A549 (cell line): ENCODE results near the gene CNTN5. TPM values are rescaled to one million over a fixed set of nuclear protein-coding genes. Genes with fewer than 3 reads are reported as not detected.

Experiments used
- ATAC-seq, 2 experiments: fragments of 200-7000 bp in 1 of 2; fragments of >200 bp in 1 of 2; cut with Nextera tagmentation in 1 of 2; cut with Tn5 transposase in 1 of 2; 3 replicates each; pipeline versions ENCODE4 v1.8.0 to v1.9.1; 2018 to 2020; ENCODE audit warnings: mild to moderate bottlenecking in 1 of 2, moderate library complexity in 1 of 2
- CTCF ChIA-PET: fragments of 300-600 bp; sonication (Branson Sonifier 250); formaldehyde crosslinking; extraction: SDS; loops from one replicate; lab custom pipeline; 2021; ENCODE audit warnings: antibody characterized with exemption, inconsistent platforms; lab: Yijun Ruan, JAX
- POLR2A ChIA-PET: fragments of 350-600 bp; formaldehyde crosslinking; extraction: SDS; loops from one replicate; lab custom pipeline; 2021; ENCODE audit warnings: antibody characterized with exemption, inconsistent platforms; lab: Yijun Ruan, JAX
- DNase-seq, 2 experiments: peaks; one replicate each; pipeline versions ENCODE4 v3.0.0 to v3.0.0-alpha.2; 2011 to 2016; ENCODE audit warnings: low read depth in 1 of 2, low spot score in 1 of 2
- FAIRE-seq: peaks from 2 replicates; lab custom pipeline; 2011; peaks lifted over from hg19 to GRCh38; lab: Jason Lieb, UNC
- H3K27ac ChIP-seq, 2 experiments: fragments of >200 bp; sonication (Bioruptor Twin); formaldehyde crosslinking; 3 replicates each; pipeline ENCODE4 v1.5.1; 2016 to 2017
- H3K4me1 ChIP-seq: fragments of >200 bp; sonication (Bioruptor Twin); formaldehyde crosslinking; 3 replicates; pipeline ENCODE4 v1.6.1; 2016
- H3K4me2 ChIP-seq: fragments of >200 bp; sonication (Bioruptor Twin); formaldehyde crosslinking; 3 replicates; pipeline ENCODE4 v1.6.1; 2016
- H3K4me3 ChIP-seq: fragments of >200 bp; sonication (Bioruptor Twin); formaldehyde crosslinking; 3 replicates; pipeline ENCODE4 v1.5.1; 2016
- H3K9me3 ChIP-seq: fragments of >200 bp; sonication (Bioruptor Twin); formaldehyde crosslinking; 3 replicates; pipeline ENCODE4 v1.6.1; 2016
- BHLHE40 ChIP-seq: IDR thresholded peaks from 2 replicates; pipeline ENCODE4 v1.6.1; 2012; ENCODE audit warnings: low read depth, low read length, inconsistent platforms
- CBX2 ChIP-seq: fragments of 200-600 bp; sonication (generic); IDR thresholded peaks from 2 replicates; pipeline ENCODE4 v1.6.1; 2016; ENCODE audit warnings: low read depth, mild to moderate bottlenecking, borderline replicate concordance
- CHD4 ChIP-seq: fragments of 200-600 bp; sonication (generic); IDR thresholded peaks from 2 replicates; pipeline ENCODE4 v1.6.1; 2016; ENCODE audit warnings: antibody characterized with exemption, mild to moderate bottlenecking, borderline replicate concordance
- EHF ChIP-seq: fragments of 250-450 bp; sonication (Bioruptor Pico); IDR thresholded peaks from 2 replicates; pipeline ENCODE4 v1.5.0; 2020; ENCODE audit warnings: mild to moderate bottlenecking
- EHMT2 ChIP-seq: fragments of 200-600 bp; sonication (generic); IDR thresholded peaks from 2 replicates; pipeline ENCODE4 v1.6.1; 2016; ENCODE audit warnings: antibody characterized with exemption, low read depth, mild to moderate bottlenecking, moderate library complexity
- EP300 ChIP-seq, 2 experiments: fragments of >200 bp; sonication (Bioruptor Twin); formaldehyde crosslinking; IDR thresholded peaks; 2 replicates in 1 of 2; 3 replicates in 1 of 2; pipeline ENCODE4 v1.6.1; 2016 to 2017
- ESRRA ChIP-seq: fragments of 150-350 bp; IDR thresholded peaks from 2 replicates; pipeline ENCODE4 v1.6.1; 2014; ENCODE audit warnings: mild to moderate bottlenecking, low read length, borderline replicate concordance
- FOSL2 ChIP-seq, 2 experiments: fragments of 450-650 bp in 1 of 2; fragments of >200 bp in 1 of 2; sonication (Bioruptor Twin) in 1 of 2; formaldehyde crosslinking; IDR thresholded peaks; 2 replicates each; pipeline versions ENCODE4 v1.5.0 to v1.6.1; 2016 to 2020; ENCODE audit warnings: mild to moderate bottlenecking in 1 of 2, moderate library complexity in 1 of 2
- HOXB13 ChIP-seq: fragments of 250-450 bp; sonication (Bioruptor Pico); IDR thresholded peaks from 2 replicates; pipeline ENCODE4 v1.5.0; 2020; ENCODE audit warnings: low read depth, mild to moderate bottlenecking, moderate library complexity
- HOXB5 ChIP-seq: fragments of 250-450 bp; sonication (Bioruptor Pico); IDR thresholded peaks from 2 replicates; pipeline ENCODE4 v1.5.0; 2020; ENCODE audit warnings: mild to moderate bottlenecking, moderate library complexity
- MAFK ChIP-seq: fragments of 450-650 bp; IDR thresholded peaks from 2 replicates; pipeline ENCODE4 v1.6.1; 2014; ENCODE audit not compliant: partially characterized antibody
- NPAS2 ChIP-seq: fragments of 250-450 bp; sonication (Bioruptor Pico); IDR thresholded peaks from 2 replicates; pipeline ENCODE4 v1.8.0; 2022; ENCODE audit warnings: mild to moderate bottlenecking, moderate library complexity, borderline replicate concordance
- POLR2A ChIP-seq: IDR thresholded peaks from 2 replicates; pipeline ENCODE4 v1.6.1; 2012; ENCODE audit warnings: mild to moderate bottlenecking, low read length
- POLR2AphosphoS2 ChIP-seq: conservative IDR thresholded peaks from 2 replicates; pipeline ENCODE4 v1.6.1; 2012; ENCODE audit warnings: low read length, improper control_type of control experiment, inconsistent platforms
- RAD21 ChIP-seq, 2 experiments: fragments of >200 bp in 1 of 2; sonication (Bioruptor Twin) in 1 of 2; formaldehyde crosslinking in 1 of 2; IDR thresholded peaks in 1 of 2; conservative IDR thresholded peaks in 1 of 2; 2 replicates in 1 of 2; 3 replicates in 1 of 2; pipeline ENCODE4 v1.6.1; 2012 to 2018; ENCODE audit warnings: inconsistent platforms in 1 of 2
- RFX5 ChIP-seq: fragments of 450-650 bp; IDR thresholded peaks from 2 replicates; pipeline ENCODE4 v1.7.1; 2014; ENCODE audit warnings: antibody characterized with exemption, mild to moderate bottlenecking, moderate library complexity
- SMC3 ChIP-seq: fragments of >200 bp; sonication (Bioruptor Twin); formaldehyde crosslinking; IDR thresholded peaks from 3 replicates; pipeline ENCODE4 v1.6.1; 2018; ENCODE audit warnings: inconsistent platforms
- SREBF2 ChIP-seq: fragments of 450-650 bp; IDR thresholded peaks from 2 replicates; pipeline ENCODE4 v1.6.1; 2014; ENCODE audit warnings: mild to moderate bottlenecking, moderate library complexity
- TFCP2L1 ChIP-seq: fragments of 250-450 bp; sonication (Bioruptor Pico); IDR thresholded peaks from 2 replicates; pipeline ENCODE4 v1.5.0; 2021; ENCODE audit warnings: mild to moderate bottlenecking
- ZFP36 ChIP-seq: fragments of 450-650 bp; IDR thresholded peaks from 2 replicates; pipeline ENCODE4 v1.6.1; 2014; ENCODE audit warnings: borderline replicate concordance; ENCODE audit not compliant: partially characterized antibody
- ZSCAN20 ChIP-seq: fragments of 250-450 bp; sonication (Bioruptor Pico); IDR thresholded peaks from 2 replicates; pipeline ENCODE4 v1.8.0; 2022; ENCODE audit warnings: mild to moderate bottlenecking, moderate library complexity
- WGBS: methylation state at CpG from one replicate; pipeline ENCODE4 v1.1.6; 2017; ENCODE audit errors: missing lambda C conversion rate; 5-methylcytosine and 5-hydroxymethylcytosine counted together
- polyA plus RNA-seq, 4 experiments: library from polyadenylated mRNA; depleted of rRNA in 3 of 4; stranded (reverse); fragments of >200 nt; fragmentation: RNase III in 1 of 4; extraction: RNeasy Plus Mini Kit Qiagen cat#74134 plus additional on column Dnase treatment in 1 of 4; gene quantifications; 2 replicates in 3 of 4; 3 replicates in 1 of 4; pipeline ENCODE4 v1.2.3, GENCODE V29; 2011 to 2017
- TF ChIP-seq, protein P1 (sequence below): fragments of 250-450 bp; sonication (Bioruptor Pico); IDR thresholded peaks from 2 replicates; pipeline ENCODE4 v1.5.0; 2021; ENCODE audit warnings: mild to moderate bottlenecking, moderate library complexity, borderline replicate concordance
- TF ChIP-seq, protein P2 (sequence below): fragments of >200 bp; sonication (Bioruptor Twin); formaldehyde crosslinking; IDR thresholded peaks from 3 replicates; pipeline ENCODE4 v1.5.1; 2016
- TF ChIP-seq, protein P3 (sequence below): fragments of 150-350 bp; IDR thresholded peaks from 2 replicates; pipeline ENCODE4 v1.6.1; 2014; ENCODE audit warnings: low read depth, mild to moderate bottlenecking, low read length
- TF ChIP-seq, protein P4 (sequence below): IDR thresholded peaks from 2 replicates; pipeline ENCODE4 v1.6.1; 2012

The CNTN5 gene
- polyA plus RNA-seq, 2 of the 4 experiments (the other 2 are of a cell fraction): 0.08 TPM; not detected in 1

DNA sequence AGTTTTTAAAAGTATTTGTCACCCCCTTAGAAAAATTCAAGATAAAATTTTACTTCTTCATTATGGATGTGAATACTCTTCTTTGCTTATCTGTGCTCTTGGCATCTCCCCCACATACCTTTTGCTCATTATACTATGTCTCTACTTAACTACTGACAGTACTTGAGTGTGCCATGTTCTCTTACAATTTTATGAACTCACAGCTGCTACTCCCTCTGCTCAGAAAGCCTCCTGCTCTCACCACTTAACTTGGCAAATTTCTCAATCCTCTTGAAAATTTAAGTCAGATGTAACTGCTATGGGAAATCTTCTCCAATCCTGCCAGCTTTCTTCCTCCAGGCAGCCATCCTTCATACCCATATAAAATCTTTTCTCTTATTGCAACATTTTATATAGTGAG, 163.4 kb downstream of the CNTN5 start:
- H3K4me1 ChIP-seq: no peaks in the 10 kb centered on the region
- no peak overlapping the region for H3K27ac ChIP-seq
- ChIA-PET CTCF (no interaction called here), POLR2A (no interaction called here)
- FAIRE-seq (no peak), ATAC-seq (no peak), DNase-seq (no peak)
- TF ChIP-seq FOSL2 (IDR thresholded peaks at IDR 0.05) (no peak), FOSL2 (CRISPR knock-in tag; IDR thresholded peaks at IDR 0.05) (no peak), TFCP2L1 (CRISPR knock-in tag) (no peak), POLR2AphosphoS2 (no peak)
- H3K4me2 ChIP-seq: no peak overlapping the region
- H3K4me3 ChIP-seq: no peak overlapping the region
- no peaks in the 10 kb centered on the region for H3K9me3 ChIP-seq

DNA sequence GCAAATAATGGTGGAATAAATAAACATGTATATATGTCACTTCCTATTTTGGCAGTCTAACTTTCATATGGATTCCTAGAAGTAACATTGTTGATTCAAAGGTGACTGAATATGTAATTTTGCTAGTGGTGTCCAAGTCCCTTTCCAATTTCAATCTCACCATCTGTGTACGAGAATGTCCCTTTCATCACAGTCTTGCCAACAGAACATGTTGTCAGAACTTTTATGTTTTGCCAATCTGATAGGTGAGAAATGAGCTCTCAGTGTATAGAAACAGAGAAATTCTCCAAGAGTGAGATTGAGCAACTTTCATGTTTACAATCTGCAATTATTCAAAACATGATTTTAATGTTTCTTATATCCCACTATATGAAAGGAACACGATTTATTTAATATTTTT, 167.5 kb downstream of the CNTN5 start:
- H3K9me3 ChIP-seq: no peaks in the 10 kb centered on the region
- FAIRE-seq (no peak), ATAC-seq (no peak), DNase-seq (no peak)
- ChIA-PET POLR2A (no interaction called here), CTCF (no interaction called here)
- H3K4me3 ChIP-seq: no peak overlapping the region
- 22% methylated on average over 2 of the region's 2 CpGs for WGBS
- no peaks in the 10 kb centered on the region for H3K4me1 ChIP-seq
- TF ChIP-seq EHMT2 (no peak), POLR2A (no peak), TFCP2L1 (CRISPR knock-in tag) (no peak), EP300 (IDR thresholded peaks at IDR 0.05) (no peak), MAFK (no peak), HOXB5 (CRISPR knock-in tag) (no peak), POLR2AphosphoS2 (no peak), ESRRA (no peak), CHD4 (no peak), NPAS2 (CRISPR knock-in tag) (no peak), BHLHE40 (no peak), EHF (CRISPR knock-in tag) (no peak), ZFP36 (no peak), RAD21 (conservative IDR thresholded peaks at IDR 0.05 in 1 of 2, IDR thresholded peaks at IDR 0.05 in 1 of 2) (no peak)
- TF ChIP-seq, protein P1, sequence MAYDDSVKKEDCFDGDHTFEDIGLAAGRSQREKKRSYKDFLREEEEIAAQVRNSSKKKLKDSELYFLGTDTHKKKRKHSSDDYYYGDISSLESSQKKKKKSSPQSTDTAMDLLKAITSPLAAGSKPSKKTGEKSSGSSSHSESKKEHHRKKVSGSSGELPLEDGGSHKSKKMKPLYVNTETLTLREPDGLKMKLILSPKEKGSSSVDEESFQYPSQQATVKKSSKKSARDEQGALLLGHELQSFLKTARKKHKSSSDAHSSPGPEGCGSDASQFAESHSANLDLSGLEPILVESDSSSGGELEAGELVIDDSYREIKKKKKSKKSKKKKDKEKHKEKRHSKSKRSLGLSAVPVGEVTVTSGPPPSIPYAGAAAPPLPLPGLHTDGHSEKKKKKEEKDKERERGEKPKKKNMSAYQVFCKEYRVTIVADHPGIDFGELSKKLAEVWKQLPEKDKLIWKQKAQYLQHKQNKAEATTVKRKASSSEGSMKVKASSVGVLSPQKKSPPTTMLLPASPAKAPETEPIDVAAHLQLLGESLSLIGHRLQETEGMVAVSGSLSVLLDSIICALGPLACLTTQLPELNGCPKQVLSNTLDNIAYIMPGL (CRISPR knock-in tag): no peak
- TF ChIP-seq, protein P2, sequence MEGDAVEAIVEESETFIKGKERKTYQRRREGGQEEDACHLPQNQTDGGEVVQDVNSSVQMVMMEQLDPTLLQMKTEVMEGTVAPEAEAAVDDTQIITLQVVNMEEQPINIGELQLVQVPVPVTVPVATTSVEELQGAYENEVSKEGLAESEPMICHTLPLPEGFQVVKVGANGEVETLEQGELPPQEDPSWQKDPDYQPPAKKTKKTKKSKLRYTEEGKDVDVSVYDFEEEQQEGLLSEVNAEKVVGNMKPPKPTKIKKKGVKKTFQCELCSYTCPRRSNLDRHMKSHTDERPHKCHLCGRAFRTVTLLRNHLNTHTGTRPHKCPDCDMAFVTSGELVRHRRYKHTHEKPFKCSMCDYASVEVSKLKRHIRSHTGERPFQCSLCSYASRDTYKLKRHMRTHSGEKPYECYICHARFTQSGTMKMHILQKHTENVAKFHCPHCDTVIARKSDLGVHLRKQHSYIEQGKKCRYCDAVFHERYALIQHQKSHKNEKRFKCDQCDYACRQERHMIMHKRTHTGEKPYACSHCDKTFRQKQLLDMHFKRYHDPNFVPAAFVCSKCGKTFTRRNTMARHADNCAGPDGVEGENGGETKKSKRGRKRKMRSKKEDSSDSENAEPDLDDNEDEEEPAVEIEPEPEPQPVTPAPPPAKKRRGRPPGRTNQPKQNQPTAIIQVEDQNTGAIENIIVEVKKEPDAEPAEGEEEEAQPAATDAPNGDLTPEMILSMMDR: no peak
- TF ChIP-seq, protein P3, sequence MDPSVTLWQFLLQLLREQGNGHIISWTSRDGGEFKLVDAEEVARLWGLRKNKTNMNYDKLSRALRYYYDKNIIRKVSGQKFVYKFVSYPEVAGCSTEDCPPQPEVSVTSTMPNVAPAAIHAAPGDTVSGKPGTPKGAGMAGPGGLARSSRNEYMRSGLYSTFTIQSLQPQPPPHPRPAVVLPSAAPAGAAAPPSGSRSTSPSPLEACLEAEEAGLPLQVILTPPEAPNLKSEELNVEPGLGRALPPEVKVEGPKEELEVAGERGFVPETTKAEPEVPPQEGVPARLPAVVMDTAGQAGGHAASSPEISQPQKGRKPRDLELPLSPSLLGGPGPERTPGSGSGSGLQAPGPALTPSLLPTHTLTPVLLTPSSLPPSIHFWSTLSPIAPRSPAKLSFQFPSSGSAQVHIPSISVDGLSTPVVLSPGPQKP: no peak
- H3K4me2 ChIP-seq: no peak overlapping the region
- H3K27ac ChIP-seq: no peak overlapping the region

DNA sequence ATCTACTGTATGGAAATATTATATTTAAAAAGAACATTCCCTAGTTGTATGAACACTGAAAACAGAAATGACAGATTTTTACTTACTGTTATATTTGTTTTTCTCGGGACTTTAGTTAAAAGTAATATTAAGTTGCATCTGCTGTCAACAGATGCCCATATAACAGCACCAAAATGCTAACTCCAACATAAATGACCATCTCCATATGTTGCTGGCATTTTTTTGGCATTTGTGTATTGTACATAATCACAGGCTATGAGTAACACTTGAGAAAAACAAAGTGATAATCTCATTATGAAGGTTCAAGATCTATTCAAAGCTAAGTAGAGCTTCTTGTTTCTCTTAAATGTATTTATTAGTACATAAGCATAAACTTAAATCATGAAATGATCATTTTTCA, 172.0 kb downstream of the CNTN5 start:
- DNase-seq: no peak
- no peak overlapping the region for H3K4me3 ChIP-seq
- no peaks in the 10 kb centered on the region for H3K4me1 ChIP-seq
- FAIRE-seq: no peak
- no peak overlapping the region for H3K27ac ChIP-seq
- H3K4me2 ChIP-seq: no peak overlapping the region
- ChIA-PET POLR2A (no interaction called here), CTCF (no interaction called here)
- H3K9me3 ChIP-seq: no peaks in the 10 kb centered on the region
- WGBS: 29% methylated on average over 1 of the region's 1 CpG
- TF ChIP-seq SREBF2 (no peak), TFCP2L1 (CRISPR knock-in tag) (no peak), SMC3 (no peak), CBX2 (no peak), RFX5 (no peak), POLR2AphosphoS2 (no peak), HOXB13 (CRISPR knock-in tag) (no peak), ZSCAN20 (CRISPR knock-in tag) (no peak)
- TF ChIP-seq, protein P4, sequence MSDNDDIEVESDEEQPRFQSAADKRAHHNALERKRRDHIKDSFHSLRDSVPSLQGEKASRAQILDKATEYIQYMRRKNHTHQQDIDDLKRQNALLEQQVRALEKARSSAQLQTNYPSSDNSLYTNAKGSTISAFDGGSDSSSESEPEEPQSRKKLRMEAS: no peak
- ATAC-seq: no peak
